Psoas muscle (tissue), 8 donors: ENCODE data around the gene OR52H1. TPM values are rescaled to one million over a fixed set of nuclear protein-coding genes. Genes with fewer than 3 reads are reported as not detected.

ENCODE experiments used
- ATAC-seq, 4 donors: fragments of 200-7000 bp; cut with Tn5 transposase; one replicate each; pipeline ENCODE4 v1.9.1; 2020; ENCODE audit warnings: moderate library complexity in 3 of 4, mild to moderate bottlenecking in 2 of 4
- DNase-seq, 2 donors: peaks; one replicate each; pipeline ENCODE4 v3.0.0-alpha.2; 2020
- H3K27ac ChIP-seq: fragments of 200-600 bp; one replicate; pipeline ENCODE4 v1.8.0; 2022
- H3K27me3 ChIP-seq, 3 donors: fragments of 200-600 bp in 1 of 3; one replicate each; pipeline versions ENCODE4 v1.6.1 to v1.8.0; 2013 to 2022; ENCODE audit warnings: low read length in 2 of 3, mild to moderate bottlenecking in 2 of 3, moderate library complexity in 1 of 3; ENCODE audit not compliant: insufficient read depth in 3 of 3
- H3K36me3 ChIP-seq, 2 donors: fragments of 200-600 bp in 1 of 2; one replicate each; pipeline versions ENCODE4 v1.6.1 to v1.8.0; 2013 to 2022; ENCODE audit warnings: low read depth in 1 of 2, mild to moderate bottlenecking in 1 of 2, moderate library complexity in 1 of 2; ENCODE audit not compliant: insufficient read depth in 1 of 2
- H3K4me1 ChIP-seq: fragments of 200-600 bp; one replicate; pipeline ENCODE4 v1.8.0; 2022
- H3K4me3 ChIP-seq: fragments of 200-600 bp; one replicate; pipeline ENCODE4 v1.8.0; 2022; ENCODE audit warnings: mild to moderate bottlenecking
- H3K9me3 ChIP-seq: fragments of 200-600 bp; one replicate; pipeline ENCODE4 v1.8.0; 2022
- CTCF ChIP-seq: fragments of 200-600 bp; IDR thresholded peaks from one replicate; pipeline ENCODE4 v1.8.0; 2022; ENCODE audit warnings: antibody characterized with exemption
- WGBS, 3 donors: extraction: QIAGEN DNeasy Blood & Tissue Kit; methylation state at CpG; one replicate each; pipeline versions ENCODE4 v1.1.6 to v1.1.7; 2013; 5-methylcytosine and 5-hydroxymethylcytosine counted together
- intact Hi-C, 2 donors: fragments of 100-400 bp; cut with DNase I; formaldehyde crosslinking; loops; one replicate each; pipeline versions ENCODE4 v1.11.0 to v1.14.2; 2022
- polyA plus RNA-seq, 3 donors: library from polyadenylated mRNA; stranded (reverse); fragments of 200-250 nt; gene quantifications; one replicate each; pipeline ENCODE4 v1.2.3, GENCODE V29; 2013
- total RNA-seq, 4 donors: library from RNA; stranded (reverse); fragmentation: NEBNext Ultra II Directional in 2 of 4; extraction: Animal tissue kit (Norgen Biotek cat#: 25700) in 2 of 4; gene quantifications; one replicate each; pipeline versions ENCODE4 v1.2.1 to v1.2.4, GENCODE V29; 2021 to 2023
- donor health status: healthy with polysubstance abuse.
- donor health status: DM: no; HTN: no; CAD: no; lungs with moderate emphysema.
- donor health status: Bipolar disorder and iron deficiency.
- donor health status: healthy.
- donor health status: DM: yes; HTN: yes; CAD: no.
- donor health status: DM: no; HTN: no; CAD: no.
- donor health status: DM: no; HTN: no; CAD: no.
- donor health status: DM: yes; HTN: yes; CAD: no.

Gene OR52H1
- total and polyA plus RNA-seq, 7 donors, result not detected

GRCh38 chr11:5527716-5528115 lies 20.6 kb downstream of the OR52H1 start:
- Histone ChIP-seq H3K27me3 (no peaks in the 10 kb centered on the region), H3K4me3 (no peak overlapping the region), H3K9me3 (no peaks in the 10 kb centered on the region), H3K4me1 (no peaks in the 10 kb centered on the region), H3K27ac (no peak overlapping the region), H3K36me3 (no peaks in the 10 kb centered on the region)
- no peak for DNase-seq
- intact Hi-C loops, result no loop called here
- no peak for ATAC-seq
- WGBS, 3 donors, result 85 to 97% (median 86%) methylated on average over 5 of the region's 5 CpGs
- TF ChIP-seq CTCF, result no peak

GRCh38 chr11:5524756-5525155 lies 23.6 kb downstream of the OR52H1 start:
- H3K9me3 ChIP-seq, result no peaks in the 10 kb centered on the region
- DNase-seq, result no peak
- no peak overlapping the region for H3K27ac ChIP-seq
- whole genome bisulfite sequencing, 3 donors, result 29 to 44% (median 36%) methylated on average over 3 of the region's 3 CpGs
- H3K4me3 ChIP-seq, result no peak overlapping the region
- TF ChIP-seq CTCF, result no peak
- no peaks in the 10 kb centered on the region for H3K27me3 ChIP-seq
- intact Hi-C loops, result no loop called here
- no peak for ATAC-seq
- no peaks in the 10 kb centered on the region for H3K36me3 ChIP-seq
- H3K4me1 ChIP-seq, result no peaks in the 10 kb centered on the region

- Histone ChIP-seq H3K4me1 (no peaks in the 10 kb centered on the region), H3K27ac (no peak overlapping the region), H3K9me3 (no peaks in the 10 kb centered on the region), H3K36me3 (no peaks in the 10 kb centered on the region), H3K27me3 (no peaks in the 10 kb centered on the region), H3K4me3 (no peak overlapping the region)
- WGBS, 3 donors, result 89 to 91% (median 90%) methylated on average over 2 of the region's 2 CpGs
- ATAC-seq (no peak), DNase-seq (no peak)
- no peak for TF ChIP-seq CTCF
- intact Hi-C loops, result no loop called here
Measured at GRCh38 chr11:5522308-5522707, 26.0 kb downstream of the OR52H1 start.

GRCh38 chr11:5521540-5521939 lies 26.8 kb downstream of the OR52H1 start:
- TF ChIP-seq CTCF, result no peak
- no peaks in the 10 kb centered on the region for H3K4me1 ChIP-seq
- no peak for ATAC-seq
- no peaks in the 10 kb centered on the region for H3K36me3 ChIP-seq
- 92 to 94% (median 93%) methylated on average over 4 of the region's 4 CpGs for WGBS, 3 donors
- no peak overlapping the region for H3K27ac ChIP-seq
- intact Hi-C loops, result no loop called here
- no peak overlapping the region for H3K4me3 ChIP-seq
- DNase-seq, result no peak
- no peaks in the 10 kb centered on the region for H3K27me3 ChIP-seq
- H3K9me3 ChIP-seq, result no peaks in the 10 kb centered on the region

GRCh38 chr11:5516599-5516998 lies 31.7 kb downstream of the OR52H1 start, which contains the start of gene UBQLNL:
Gene UBQLNL (minus strand): TSS chr11:5516699. CDS start chr11:5516441, 258 bp downstream.
- no peak within 1 kb of the TSS for H3K4me3 ChIP-seq
- H3K27ac ChIP-seq, result no peak within 1 kb of the TSS
- no peaks in the 10 kb centered on the region for H3K4me1 ChIP-seq
- WGBS, 3 donors, result 83 to 89% (median 85%) methylated on average over 2 of the region's 2 CpGs
- H3K27me3 ChIP-seq, result no peaks in the 10 kb centered on the region
- TF ChIP-seq CTCF, result no peak
- DNase-seq (no peak), ATAC-seq (no peak)
- H3K9me3 ChIP-seq, result no peaks in the 10 kb centered on the region
- H3K36me3 ChIP-seq, result no peaks in the 10 kb centered on the region
- intact Hi-C loops, result no loop called here
